H1 (cell line): ENCODE data around the gene TWIST2. TPM values are rescaled to one million over a fixed set of nuclear protein-coding genes. Genes with fewer than 3 reads are reported as not detected.

Experiments used
- CTCF ChIA-PET: fragments of 300-600 bp; sonication (Branson Sonifier 250); formaldehyde crosslinking; loops from one replicate; lab custom pipeline; 2021; ENCODE audit not compliant: partially characterized antibody; lab: Charles Lee
- POLR2A ChIA-PET: fragments of 300-600 bp; sonication (Branson Sonifier 250); formaldehyde crosslinking; loops from one replicate; lab custom pipeline; 2021; ENCODE audit warnings: inconsistent platforms; ENCODE audit not compliant: partially characterized antibody; lab: Charles Lee
- DNase-seq, 2 experiments: peaks; one replicate each; pipeline versions ENCODE4 v3.0.0 to v3.0.0-alpha.2; 2010 to 2022; ENCODE audit warnings: low spot score in 2 of 2, low read depth in 1 of 2, mixed read lengths in 1 of 2
- FAIRE-seq: peaks from 2 replicates; lab custom pipeline; 2011; peaks lifted over from hg19 to GRCh38; lab: Jason Lieb, UNC
- H2AFZ ChIP-seq: 2 replicates; pipeline ENCODE4 v1.8.1; 2012; ENCODE audit warnings: low read length, inconsistent platforms
- H2AK5ac ChIP-seq: 2 replicates; pipeline ENCODE4 v1.6.1; 2013; ENCODE audit warnings: low read depth, low read length
- H2BK120ac ChIP-seq: replicated peaks from 2 replicates; pipeline ENCODE3; 2013; ENCODE audit warnings: low read depth, low read length, inconsistent platforms
- H2BK12ac ChIP-seq: 2 replicates; pipeline ENCODE4 v1.6.1; 2013; ENCODE audit warnings: low read depth, low read length
- H2BK15ac ChIP-seq: 2 replicates; pipeline ENCODE4 v1.6.1; 2013; ENCODE audit warnings: low read length
- H2BK20ac ChIP-seq: 2 replicates; pipeline ENCODE4 v1.6.1; 2013; ENCODE audit warnings: low read length
- H2BK5ac ChIP-seq: 2 replicates; pipeline ENCODE4 v1.6.1; 2013; ENCODE audit warnings: low read depth, low read length
- H3K14ac ChIP-seq: 2 replicates; pipeline ENCODE4 v1.6.1; 2013; ENCODE audit warnings: inconsistent platforms; ENCODE audit not compliant: insufficient read length
- H3K18ac ChIP-seq: 2 replicates; pipeline ENCODE4 v1.6.1; 2013; ENCODE audit warnings: low read length; ENCODE audit errors: extremely low read depth
- H3K23ac ChIP-seq: 2 replicates; pipeline ENCODE4 v1.6.1; 2013; ENCODE audit warnings: inconsistent platforms; ENCODE audit not compliant: insufficient read length
- H3K23me2 ChIP-seq: 2 replicates; pipeline ENCODE4 v1.6.1; 2013; ENCODE audit warnings: low read depth, low read length
- H3K27ac ChIP-seq: 2 replicates; pipeline ENCODE4 v1.6.1; 2011; ENCODE audit warnings: low read depth, low read length, inconsistent platforms
- H3K27me3 ChIP-seq, 4 experiments: replicated peaks in 1 of 4; 1 replicate in 1 of 4; 2 replicates in 3 of 4; pipeline versions ENCODE4 v1.6.1 to v1.8.1; 2011 to 2013; ENCODE audit warnings: low read length in 3 of 4, mild to moderate bottlenecking in 3 of 4, inconsistent platforms in 2 of 4, mixed read lengths in 2 of 4, moderate library complexity in 1 of 4; ENCODE audit not compliant: control insufficient read depth in 3 of 4, insufficient read depth in 3 of 4; ENCODE audit errors: extremely low read depth in 1 of 4
- H3K36me3 ChIP-seq, 4 experiments: 2 replicates each; pipeline versions ENCODE4 v1.6.1 to v1.8.1; 2011 to 2013; ENCODE audit warnings: mild to moderate bottlenecking in 4 of 4, low read length in 3 of 4, moderate library complexity in 2 of 4, control low read depth in 1 of 4, inconsistent platforms in 1 of 4; ENCODE audit not compliant: insufficient read depth in 4 of 4, control insufficient read depth in 2 of 4
- H3K4ac ChIP-seq: replicated peaks from 2 replicates; pipeline ENCODE3; 2013; ENCODE audit warnings: low read length, low read depth, mixed read lengths, inconsistent platforms; ENCODE audit not compliant: insufficient read length
- H3K4me1 ChIP-seq, 4 experiments: replicated peaks in 1 of 4; 1 replicate in 1 of 4; 2 replicates in 3 of 4; pipeline versions ENCODE4 v1.6.1 to v1.8.1; 2011 to 2013; ENCODE audit warnings: low read length in 3 of 4, inconsistent platforms in 2 of 4, mixed read lengths in 1 of 4; ENCODE audit not compliant: insufficient read depth in 4 of 4, control insufficient read depth in 3 of 4
- H3K4me2 ChIP-seq, 2 experiments: 2 replicates each; pipeline versions ENCODE4 v1.6.1 to v1.8.1; 2011 to 2013; ENCODE audit warnings: low read depth in 2 of 2, low read length in 2 of 2, control low read depth in 1 of 2, inconsistent platforms in 1 of 2, mild to moderate bottlenecking in 1 of 2; ENCODE audit not compliant: insufficient read depth in 1 of 2
- H3K4me3 ChIP-seq, 4 experiments: fragments of 200-600, 300-600 bp in 1 of 4; sonication (generic), shearing (Covaris generic), sonication (Bioruptor Twin) in 1 of 4; 2 replicates each; pipeline versions ENCODE4 v1.5.1 to v1.8.1; 2011 to 2016; ENCODE audit warnings: low read length in 4 of 4, low read depth in 3 of 4, control low read depth in 2 of 4, inconsistent platforms in 2 of 4, mild to moderate bottlenecking in 2 of 4, mixed read lengths in 1 of 4, moderate library complexity in 1 of 4; ENCODE audit not compliant: insufficient read depth in 2 of 4; ENCODE audit errors: extremely low read depth in 1 of 4
- H3K56ac ChIP-seq: replicated peaks from 2 replicates; pipeline ENCODE3; 2013; ENCODE audit warnings: low read depth, mild to moderate bottlenecking, mixed read lengths, low read length, inconsistent platforms; ENCODE audit not compliant: insufficient read length
- H3K79me1 ChIP-seq: 2 replicates; pipeline ENCODE4 v1.6.1; 2013; ENCODE audit warnings: low read depth, low read length, control low read depth
- H3K79me2 ChIP-seq, 2 experiments: 2 replicates each; pipeline versions ENCODE4 v1.6.1 to v1.8.1; 2012 to 2013; ENCODE audit warnings: low read length in 2 of 2, mild to moderate bottlenecking in 2 of 2, inconsistent platforms in 1 of 2; ENCODE audit not compliant: insufficient read depth in 2 of 2, control insufficient read depth in 1 of 2
- H3K9ac ChIP-seq, 4 experiments: replicated peaks in 1 of 4; 1 replicate in 1 of 4; 2 replicates in 3 of 4; pipeline versions ENCODE4 v1.6.1 to v1.8.1; 2011 to 2013; ENCODE audit warnings: low read depth in 3 of 4, low read length in 3 of 4, control low read depth in 2 of 4, mild to moderate bottlenecking in 2 of 4, moderate library complexity in 2 of 4, inconsistent platforms in 1 of 4; ENCODE audit errors: extremely low read depth in 1 of 4
- H3K9me3 ChIP-seq, 2 experiments: 2 replicates each; pipeline versions ENCODE4 v1.6.1 to v1.8.1; 2012 to 2013; ENCODE audit warnings: mild to moderate bottlenecking in 2 of 2, moderate library complexity in 2 of 2, control low read depth in 1 of 2, inconsistent platforms in 1 of 2, low read depth in 1 of 2, low read length in 1 of 2, mixed read lengths in 1 of 2; ENCODE audit not compliant: insufficient read depth in 2 of 2
- H4K20me1 ChIP-seq, 2 experiments: replicated peaks in 1 of 2; 2 replicates each; pipeline versions ENCODE3 to v1.8.1; 2011 to 2013; ENCODE audit warnings: inconsistent platforms in 2 of 2, low read length in 2 of 2, mild to moderate bottlenecking in 1 of 2; ENCODE audit not compliant: insufficient read depth in 2 of 2, control insufficient read depth in 1 of 2
- H4K5ac ChIP-seq: 2 replicates; pipeline ENCODE4 v1.6.1; 2013; ENCODE audit warnings: low read length, low read depth, mixed read lengths, inconsistent platforms; ENCODE audit not compliant: insufficient read length
- H4K8ac ChIP-seq: 2 replicates; pipeline ENCODE4 v1.8.0; 2013; ENCODE audit warnings: mild to moderate bottlenecking, moderate library complexity, low read length, inconsistent platforms; ENCODE audit not compliant: insufficient read depth; ENCODE audit errors: extremely low read depth
- H4K91ac ChIP-seq: replicated peaks from 2 replicates; pipeline ENCODE3; 2013; ENCODE audit warnings: low read length, mixed read lengths, inconsistent platforms; ENCODE audit not compliant: insufficient read length
- BRCA1 ChIP-seq: IDR thresholded peaks from 2 replicates; pipeline ENCODE4 v1.6.1; 2012; ENCODE audit warnings: low read depth, low read length, improper control_type of control experiment
- EP300 ChIP-seq, 2 experiments: IDR thresholded peaks; 1 replicate in 1 of 2; 2 replicates in 1 of 2; pipeline ENCODE4 v1.6.1; 2011 to 2012; ENCODE audit warnings: low read depth in 2 of 2, low read length in 2 of 2, mild to moderate bottlenecking in 2 of 2, borderline replicate concordance in 1 of 2, inconsistent platforms in 1 of 2, moderate library complexity in 1 of 2
- KDM4A ChIP-seq: IDR thresholded peaks from one replicate; pipeline ENCODE4 v1.7.1; 2012; ENCODE audit warnings: low read depth, mild to moderate bottlenecking, moderate library complexity, low read length, inconsistent platforms; ENCODE audit not compliant: severe bottlenecking
- PHF8 ChIP-seq: fragments of 200-600 bp; sonication (generic); conservative IDR thresholded peaks from 2 replicates; pipeline ENCODE4 v1.7.1; 2012; ENCODE audit warnings: low read depth, mild to moderate bottlenecking, inconsistent platforms, low read length, moderate library complexity
- RAD21 ChIP-seq, 2 experiments: IDR thresholded peaks in 1 of 2; conservative IDR thresholded peaks in 1 of 2; 2 replicates each; pipeline ENCODE4 v1.6.1; 2011; ENCODE audit warnings: low read depth in 2 of 2, low read length in 2 of 2, improper control_type of control experiment in 1 of 2, inconsistent platforms in 1 of 2, mild to moderate bottlenecking in 1 of 2, moderate library complexity in 1 of 2
- SIRT6 ChIP-seq: IDR thresholded peaks from one replicate; pipeline ENCODE4 v1.7.1; 2012; ENCODE audit warnings: low read length, inconsistent platforms
- SIX5 ChIP-seq: IDR thresholded peaks from 2 replicates; pipeline ENCODE4 v1.6.1; 2011; ENCODE audit warnings: mild to moderate bottlenecking, low read depth, low read length
- SUZ12 ChIP-seq: fragments of 200-600 bp; sonication (generic); IDR thresholded peaks from 2 replicates; pipeline ENCODE4 v1.6.1; 2012; ENCODE audit warnings: mild to moderate bottlenecking, inconsistent platforms, low read length, moderate library complexity, mixed read lengths
- WGBS, 2 experiments: shearing (Covaris generic) in 1 of 2; methylation state at CpG; one replicate each; pipeline versions ENCODE4 v1.1.6 to v1.1.7; 2013 to 2015; ENCODE audit warnings: low lambda C conversion rate in 2 of 2, mixed read lengths in 2 of 2, inconsistent platforms in 1 of 2, low coverage in 1 of 2, missing lambda C conversion rate in 1 of 2; ENCODE audit not compliant: insufficient replicate concordance in 2 of 2, insufficient coverage in 1 of 2, insufficient read length in 1 of 2; ENCODE audit errors: extremely low coverage in 1 of 2, missing lambda C conversion rate in 1 of 2; 5-methylcytosine and 5-hydroxymethylcytosine counted together
- polyA plus RNA-seq, 7 experiments: library from polyadenylated mRNA; depleted of rRNA in 3 of 7; stranded (reverse) in 5 of 7; unstranded in 2 of 7; fragments of >200 nt in 5 of 7; fragments of 200-250 nt in 2 of 7; gene quantifications; 1 replicate in 5 of 7; 2 replicates in 1 of 7; 4 replicates in 1 of 7; pipeline versions ENCODE4 v1.2.1 to v1.2.3, GENCODE V29; 2011 to 2013; ENCODE audit warnings: missing spikeins in 2 of 7, mixed read lengths in 2 of 7
- total RNA-seq: library from RNA; stranded (reverse); fragmentation: NEBNext Ultra II Directional; extraction: Animal tissue kit (Norgen Biotek cat#: 25700); gene quantifications from 2 replicates; pipeline ENCODE4 v1.2.1, GENCODE V29; 2021
- TF ChIP-seq, protein P1 (sequence below), 3 experiments: IDR thresholded peaks; 1 replicate in 2 of 3; 2 replicates in 1 of 3; pipeline versions ENCODE4 v1.5.1 to v1.6.1; 2011; ENCODE audit warnings: low read length in 3 of 3, mild to moderate bottlenecking in 3 of 3, inconsistent platforms in 2 of 3, low read depth in 1 of 3, moderate library complexity in 1 of 3; ENCODE audit not compliant: insufficient read depth in 1 of 3; ENCODE audit errors: control extremely low read depth in 1 of 3

The TWIST2 gene
- total and polyA plus RNA-seq, 2 of the 8 experiments (the other 6 are each of a cell fraction or from before 2014, with no cell fraction given) = 2.6 to 4.3 TPM

DNA sequence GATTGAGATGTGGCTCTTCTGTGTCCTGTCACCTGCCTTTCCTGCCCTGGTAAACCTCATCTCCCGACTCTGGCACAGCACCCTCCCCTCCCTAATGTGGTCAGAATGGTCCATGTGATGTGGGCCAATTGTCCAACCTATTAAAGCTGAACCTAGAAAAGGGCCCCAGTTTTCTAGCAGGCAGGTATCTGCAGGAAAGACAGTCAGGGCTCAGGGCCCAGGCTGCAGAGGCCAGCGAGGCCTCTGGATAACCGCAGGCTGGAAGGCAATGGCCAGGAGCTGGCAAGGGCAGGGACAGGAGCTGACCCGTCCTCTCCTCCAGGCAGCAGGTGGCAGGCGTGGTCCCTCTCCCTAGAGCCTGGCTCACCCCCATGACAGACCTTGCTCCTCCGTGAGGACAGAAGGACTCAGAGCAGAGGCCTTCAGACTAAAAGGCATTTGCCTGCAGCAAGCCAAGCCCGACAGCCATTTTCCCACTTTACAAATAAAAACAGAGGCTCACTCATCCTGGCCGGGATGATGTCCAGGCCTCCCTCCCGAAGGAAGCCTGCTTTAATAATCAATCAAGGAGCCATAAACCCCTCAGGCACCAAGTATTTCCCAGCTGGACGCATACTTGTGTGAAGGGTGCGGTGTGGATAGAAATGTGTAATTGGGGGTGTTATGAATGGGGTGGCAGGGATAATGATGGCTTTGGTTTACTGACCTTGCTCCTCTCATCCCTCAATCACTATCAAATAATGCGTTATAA, 107.1 kb downstream of the TWIST2 start:
- Histone ChIP-seq H2BK5ac (no peak overlapping the region), H3K4ac (no peak overlapping the region), H2BK15ac (no peak overlapping the region), H3K9ac (no peak overlapping the region), H3K9me3 (no peaks in the 10 kb centered on the region), H3K14ac (no peak overlapping the region), H3K79me1 (no peaks in the 10 kb centered on the region), H3K18ac (no peak overlapping the region), H4K5ac (no peak overlapping the region), H3K4me2 (no peak overlapping the region), H2AFZ (no peak overlapping the region), H3K27me3 (no peaks in the 10 kb centered on the region), H2AK5ac (no peak overlapping the region), H3K23ac (no peak overlapping the region), H4K20me1 (no peaks in the 10 kb centered on the region), H3K4me3 (no peak overlapping the region), H4K91ac (no peak overlapping the region), H3K4me1 (no peaks in the 10 kb centered on the region), H3K56ac (no peak overlapping the region), H3K23me2 (no peaks in the 10 kb centered on the region), H2BK120ac (no peak overlapping the region), H3K36me3 (no peaks in the 10 kb centered on the region), H3K79me2 (no peaks in the 10 kb centered on the region), H2BK20ac (no peak overlapping the region), H4K8ac (no peak overlapping the region), H3K27ac (no peak overlapping the region), H2BK12ac (no peak overlapping the region)
- ChIA-PET POLR2A (no interaction called here), CTCF (no interaction called here)
- no peak for FAIRE-seq
- WGBS, 2 experiments = 88% methylated on average over 10 of the region's 12 CpGs; no CpG with 5 or more reads in 1 of the 2 experiments
- no peak for DNase-seq
- TF ChIP-seq SIRT6 (no peak), KDM4A (no peak), RAD21 (IDR thresholded peaks at IDR 0.05 in 1 of 2, conservative IDR thresholded peaks at IDR 0.05 in 1 of 2; ENCODE audit: low read depth in 2 of 2, low read length in 2 of 2) (peak; percentile 10 to 25; a peak in 3 of 4 replicates), PHF8 (no peak), EP300 (IDR thresholded peaks at IDR 0.05; ENCODE audit: borderline replicate concordance in 1 of 2, low read depth in 2 of 2, low read length in 2 of 2) (no peak), SIX5 (no peak), BRCA1 (no peak), SUZ12 (no peak)
- TF ChIP-seq, protein P1, sequence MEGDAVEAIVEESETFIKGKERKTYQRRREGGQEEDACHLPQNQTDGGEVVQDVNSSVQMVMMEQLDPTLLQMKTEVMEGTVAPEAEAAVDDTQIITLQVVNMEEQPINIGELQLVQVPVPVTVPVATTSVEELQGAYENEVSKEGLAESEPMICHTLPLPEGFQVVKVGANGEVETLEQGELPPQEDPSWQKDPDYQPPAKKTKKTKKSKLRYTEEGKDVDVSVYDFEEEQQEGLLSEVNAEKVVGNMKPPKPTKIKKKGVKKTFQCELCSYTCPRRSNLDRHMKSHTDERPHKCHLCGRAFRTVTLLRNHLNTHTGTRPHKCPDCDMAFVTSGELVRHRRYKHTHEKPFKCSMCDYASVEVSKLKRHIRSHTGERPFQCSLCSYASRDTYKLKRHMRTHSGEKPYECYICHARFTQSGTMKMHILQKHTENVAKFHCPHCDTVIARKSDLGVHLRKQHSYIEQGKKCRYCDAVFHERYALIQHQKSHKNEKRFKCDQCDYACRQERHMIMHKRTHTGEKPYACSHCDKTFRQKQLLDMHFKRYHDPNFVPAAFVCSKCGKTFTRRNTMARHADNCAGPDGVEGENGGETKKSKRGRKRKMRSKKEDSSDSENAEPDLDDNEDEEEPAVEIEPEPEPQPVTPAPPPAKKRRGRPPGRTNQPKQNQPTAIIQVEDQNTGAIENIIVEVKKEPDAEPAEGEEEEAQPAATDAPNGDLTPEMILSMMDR (IDR thresholded peaks at IDR 0.05; ENCODE audit: control extremely low read depth in 1 of 3, insufficient read depth in 1 of 3, low read depth in 1 of 3, low read length in 3 of 3) = peak; percentile 18 to 22 (median 20); a peak in 2 of 4 replicates
